MCF 10A (cell line): Measurements from ENCODE around the gene CNST. TPM values are rescaled to one million over a fixed set of nuclear protein-coding genes. Genes with fewer than 3 reads are reported as not detected.

ENCODE experiments used
- BruUV-seq: library from RNA; stranded (reverse); fragments of 400-500 nt; replicated peaks from 2 replicates; lab custom pipeline; 2021; lab: Mats Ljungman, UMichigan
- CTCF ChIA-PET: fragments of 300-600 bp; sonication (Branson Sonifier 250); formaldehyde crosslinking; extraction: SDS; loops from one replicate; lab custom pipeline; 2021; ENCODE audit warnings: antibody characterized with exemption, inconsistent platforms; lab: Yijun Ruan, JAX
- POLR2A ChIA-PET: fragments of 300-600, 350-650 bp; sonication (Branson Sonifier 250); formaldehyde crosslinking; extraction: SDS; loops from one replicate; lab custom pipeline; 2020; ENCODE audit warnings: antibody characterized with exemption, inconsistent platforms; lab: Yijun Ruan, JAX
- DNase-seq: peaks from one replicate; pipeline ENCODE4 v3.0.0-alpha.2; 2018; ENCODE audit not compliant: unreplicated experiment
- H3K27ac Mint-ChIP-seq: one replicate; pipeline ENCODE4 v1.8.0; 2022; ENCODE audit warnings: mild to moderate bottlenecking, low read depth, mixed read lengths; ENCODE audit not compliant: unreplicated experiment
- H3K27me3 Mint-ChIP-seq: one replicate; pipeline ENCODE4 v1.8.0; 2022; ENCODE audit warnings: mixed read lengths; ENCODE audit not compliant: insufficient read depth, unreplicated experiment
- H3K36me3 Mint-ChIP-seq: one replicate; pipeline ENCODE4 v1.8.0; 2022; ENCODE audit warnings: mild to moderate bottlenecking, moderate library complexity, mixed read lengths; ENCODE audit not compliant: insufficient read depth, unreplicated experiment
- H3K4me1 Mint-ChIP-seq: one replicate; pipeline ENCODE4 v1.8.0; 2022; ENCODE audit warnings: mixed read lengths; ENCODE audit not compliant: insufficient read depth, unreplicated experiment
- H3K4me3 Mint-ChIP-seq: one replicate; pipeline ENCODE4 v1.8.0; 2022; ENCODE audit warnings: mild to moderate bottlenecking, moderate library complexity, mixed read lengths; ENCODE audit not compliant: unreplicated experiment
- H3K9me3 Mint-ChIP-seq: one replicate; pipeline ENCODE4 v1.8.0; 2022; ENCODE audit warnings: mixed read lengths; ENCODE audit not compliant: unreplicated experiment
- intact Hi-C: fragments of 100-400 bp; cut with micrococcal nuclease; formaldehyde crosslinking; loops from 2 replicates; pipeline ENCODE4 v1.14.1; 2022
- total RNA-seq: library from RNA; stranded (reverse); gene quantifications from 2 replicates; pipeline ENCODE4 v1.2.3, GENCODE V29; 2022
- TF ChIP-seq, protein P1 (sequence below): fragments of 200-600 bp; IDR thresholded peaks from one replicate; pipeline ENCODE4 v1.8.0; 2022; ENCODE audit warnings: antibody characterized with exemption, mild to moderate bottlenecking; ENCODE audit not compliant: unreplicated experiment

The CNST gene
- total RNA-seq, 1 experiment from 2014 or later = 48.3 TPM

DNA sequence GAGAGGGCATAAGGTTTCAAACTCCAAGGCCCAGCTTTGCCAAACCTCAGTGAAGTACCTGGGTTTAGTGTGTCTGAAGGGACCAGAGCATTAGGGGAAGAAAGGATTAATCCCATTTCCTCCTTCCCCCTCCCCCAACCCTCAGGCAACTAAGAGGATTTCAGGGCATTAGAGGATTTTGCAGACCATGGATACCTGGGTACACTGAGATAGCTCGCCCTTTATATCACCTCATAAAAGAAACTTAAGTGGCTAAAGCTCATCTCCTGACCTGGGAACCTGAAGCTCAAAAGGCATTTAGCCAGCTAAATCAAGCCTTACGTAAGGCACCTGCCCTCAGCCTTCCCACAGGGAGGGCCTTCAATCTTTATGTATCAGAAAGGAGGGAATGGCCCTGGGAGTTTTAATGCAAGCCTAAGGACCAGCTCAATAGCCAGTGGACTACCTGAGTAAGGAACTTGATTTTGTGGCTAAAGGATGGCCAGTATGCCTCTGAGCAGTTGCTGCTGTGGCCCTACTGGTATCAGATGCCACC is 32.8 kb upstream of the CNST start:
- no peaks in the 10 kb centered on the region for H3K27me3 Mint-ChIP-seq
- intact Hi-C loops = no loop called here
- H3K4me1 Mint-ChIP-seq = peaks cover 10% of the 10 kb centered on the region
- CTCF ChIA-PET = interaction anchor here (0.6 to 2.6 kb wide), 7 partner anchors 8 to 416 kb away, joined by 4 to 9 read pairs (median 5); partner anchors contain the start of gene SMYD3
- POLR2A ChIA-PET = interaction anchor here (0.6 kb wide), 1 partner anchor 183 kb away, joined by 3 read pairs; no protein-coding TSS in a partner anchor
- H3K9me3 Mint-ChIP-seq = peaks cover 9% of the 10 kb centered on the region
- no peak overlapping the region for H3K4me3 Mint-ChIP-seq
- no peak for DNase-seq
- TF ChIP-seq, protein P1, sequence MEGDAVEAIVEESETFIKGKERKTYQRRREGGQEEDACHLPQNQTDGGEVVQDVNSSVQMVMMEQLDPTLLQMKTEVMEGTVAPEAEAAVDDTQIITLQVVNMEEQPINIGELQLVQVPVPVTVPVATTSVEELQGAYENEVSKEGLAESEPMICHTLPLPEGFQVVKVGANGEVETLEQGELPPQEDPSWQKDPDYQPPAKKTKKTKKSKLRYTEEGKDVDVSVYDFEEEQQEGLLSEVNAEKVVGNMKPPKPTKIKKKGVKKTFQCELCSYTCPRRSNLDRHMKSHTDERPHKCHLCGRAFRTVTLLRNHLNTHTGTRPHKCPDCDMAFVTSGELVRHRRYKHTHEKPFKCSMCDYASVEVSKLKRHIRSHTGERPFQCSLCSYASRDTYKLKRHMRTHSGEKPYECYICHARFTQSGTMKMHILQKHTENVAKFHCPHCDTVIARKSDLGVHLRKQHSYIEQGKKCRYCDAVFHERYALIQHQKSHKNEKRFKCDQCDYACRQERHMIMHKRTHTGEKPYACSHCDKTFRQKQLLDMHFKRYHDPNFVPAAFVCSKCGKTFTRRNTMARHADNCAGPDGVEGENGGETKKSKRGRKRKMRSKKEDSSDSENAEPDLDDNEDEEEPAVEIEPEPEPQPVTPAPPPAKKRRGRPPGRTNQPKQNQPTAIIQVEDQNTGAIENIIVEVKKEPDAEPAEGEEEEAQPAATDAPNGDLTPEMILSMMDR = no peak
- H3K36me3 Mint-ChIP-seq = peaks cover 5% of the 10 kb centered on the region
- no peak overlapping the region for H3K27ac Mint-ChIP-seq
- BruUV-seq = no TSS peak

DNA sequence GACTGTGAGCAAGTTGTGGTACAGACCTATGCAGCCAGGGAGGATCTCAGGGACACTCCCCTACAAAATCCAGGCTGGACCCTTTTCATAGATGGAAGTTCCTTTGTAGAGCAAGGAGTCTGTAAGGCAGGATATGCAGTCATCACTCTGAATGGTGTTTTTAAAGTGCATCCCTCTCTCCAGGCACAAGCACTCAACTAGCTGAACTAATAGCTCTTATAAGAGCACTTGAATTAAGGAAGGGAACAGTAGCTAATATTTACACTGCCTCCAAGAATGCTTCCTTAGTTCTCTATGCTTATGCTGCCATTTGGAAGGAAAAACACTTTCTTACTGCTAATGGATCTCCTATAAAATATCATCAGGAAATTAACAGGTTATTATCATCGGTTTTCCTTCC is 32.1 kb upstream of the CNST start:
- POLR2A ChIA-PET = interaction anchor here (0.6 kb wide), 1 partner anchor 184 kb away, joined by 3 read pairs; no protein-coding TSS in a partner anchor
- intact Hi-C loops = no loop called here
- peaks cover 9% of the 10 kb centered on the region for H3K9me3 Mint-ChIP-seq
- no peak overlapping the region for H3K4me3 Mint-ChIP-seq
- H3K27me3 Mint-ChIP-seq = no peaks in the 10 kb centered on the region
- no TSS peak for BruUV-seq
- peaks cover 9% of the 10 kb centered on the region for H3K36me3 Mint-ChIP-seq
- TF ChIP-seq, protein P1 = no peak
- DNase-seq = no peak
- CTCF ChIA-PET = interaction anchor here (1.4 to 2.6 kb wide), 3 partner anchors 26 to 39 kb away, joined by 5 to 9 read pairs (median 6); partner anchors contain the start of gene SMYD3
- H3K27ac Mint-ChIP-seq = no peak overlapping the region
- peaks cover 3% of the 10 kb centered on the region for H3K4me1 Mint-ChIP-seq

DNA sequence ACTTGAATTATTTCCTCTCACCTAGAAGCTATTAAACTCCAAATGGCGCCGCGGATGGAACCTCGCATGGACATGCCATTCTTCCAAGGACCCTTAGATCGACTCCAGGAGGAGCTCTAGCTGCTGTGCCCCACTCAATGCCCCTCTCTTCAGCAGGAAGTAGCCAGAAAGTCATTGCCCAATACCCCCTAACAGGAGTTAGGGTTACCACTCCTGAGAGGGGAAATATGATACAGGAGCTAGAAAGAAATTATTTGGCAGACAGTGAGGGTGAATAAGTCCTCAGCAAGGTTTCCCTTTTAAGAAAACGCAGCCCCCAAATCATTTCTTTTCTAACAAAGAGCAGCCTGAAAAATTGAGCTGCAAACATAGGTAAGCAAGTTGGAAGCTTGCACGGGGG is 28.8 kb upstream of the CNST start:
- no TSS peak for BruUV-seq
- no peak for DNase-seq
- ChIA-PET CTCF (interaction anchor here (0.7 to 1.1 kb wide), 4 partner anchors 11 to 152 kb away, joined by 3 to 5 read pairs (median 4); no protein-coding TSS in a partner anchor), POLR2A (interaction anchor here (0.6 to 1.7 kb wide), 2 partner anchors 28 to 1465 kb away, joined by 3 to 7 read pairs; partner anchors contain the start of genes CNST and TFB2M)
- Mint-ChIP-seq H3K27ac (no peak overlapping the region), H3K4me1 (no peaks in the 10 kb centered on the region), H3K4me3 (no peak overlapping the region), H3K9me3 (no peaks in the 10 kb centered on the region), H3K27me3 (no peaks in the 10 kb centered on the region), H3K36me3 (peaks cover 34% of the 10 kb centered on the region)
- intact Hi-C loops = no loop called here
- TF ChIP-seq, protein P1 = no peak

DNA sequence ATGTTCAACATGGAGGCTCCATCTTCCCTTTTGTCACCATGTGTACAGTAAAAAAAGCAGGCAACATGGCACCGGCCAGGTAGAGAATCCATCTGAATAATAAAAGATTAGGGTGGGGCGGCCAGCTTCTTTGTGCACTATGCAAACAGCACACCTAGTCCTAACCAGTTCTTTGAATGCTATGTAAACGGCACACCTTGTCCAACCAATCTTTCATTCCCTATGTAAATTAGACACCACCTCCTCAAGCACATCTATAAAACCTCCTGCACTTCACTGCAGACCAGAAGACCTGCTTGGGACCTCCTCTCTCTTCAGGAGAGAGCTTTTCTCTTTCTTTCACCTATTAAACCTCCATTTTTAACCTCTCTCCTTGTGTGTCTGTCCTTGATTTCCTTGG is 28.4 kb upstream of the CNST start:
- intact Hi-C loops = no loop called here
- ChIA-PET POLR2A (interaction anchor here (0.8 to 1.7 kb wide), 2 partner anchors 28 to 29 kb away, joined by 3 to 7 read pairs; partner anchors contain the start of genes CNST and TFB2M), CTCF (interaction anchor here (0.9 to 1.1 kb wide), 3 partner anchors 12 to 152 kb away, joined by 3 to 5 read pairs (median 3); no protein-coding TSS in a partner anchor)
- BruUV-seq = no TSS peak
- Mint-ChIP-seq H3K4me3 (no peak overlapping the region), H3K27me3 (no peaks in the 10 kb centered on the region), H3K27ac (no peak overlapping the region), H3K9me3 (no peaks in the 10 kb centered on the region), H3K36me3 (peaks cover 38% of the 10 kb centered on the region), H3K4me1 (no peaks in the 10 kb centered on the region)
- TF ChIP-seq, protein P1 = no peak
- DNase-seq = no peak
